ENCODE results near the gene RAB10. TPM values are rescaled to one million over a fixed set of nuclear protein-coding genes. Genes with fewer than 3 reads are reported as not detected.
A peak's percentile ranks its signal among the peaks of the same experiment; 100 is the strongest.

RAB10 gene
- total and polyA plus RNA-seq, 2 of the 13 experiments (the other 11 are each of a cell fraction or from before 2014, with no cell fraction given), result 48.2 to 120 TPM

DNA sequence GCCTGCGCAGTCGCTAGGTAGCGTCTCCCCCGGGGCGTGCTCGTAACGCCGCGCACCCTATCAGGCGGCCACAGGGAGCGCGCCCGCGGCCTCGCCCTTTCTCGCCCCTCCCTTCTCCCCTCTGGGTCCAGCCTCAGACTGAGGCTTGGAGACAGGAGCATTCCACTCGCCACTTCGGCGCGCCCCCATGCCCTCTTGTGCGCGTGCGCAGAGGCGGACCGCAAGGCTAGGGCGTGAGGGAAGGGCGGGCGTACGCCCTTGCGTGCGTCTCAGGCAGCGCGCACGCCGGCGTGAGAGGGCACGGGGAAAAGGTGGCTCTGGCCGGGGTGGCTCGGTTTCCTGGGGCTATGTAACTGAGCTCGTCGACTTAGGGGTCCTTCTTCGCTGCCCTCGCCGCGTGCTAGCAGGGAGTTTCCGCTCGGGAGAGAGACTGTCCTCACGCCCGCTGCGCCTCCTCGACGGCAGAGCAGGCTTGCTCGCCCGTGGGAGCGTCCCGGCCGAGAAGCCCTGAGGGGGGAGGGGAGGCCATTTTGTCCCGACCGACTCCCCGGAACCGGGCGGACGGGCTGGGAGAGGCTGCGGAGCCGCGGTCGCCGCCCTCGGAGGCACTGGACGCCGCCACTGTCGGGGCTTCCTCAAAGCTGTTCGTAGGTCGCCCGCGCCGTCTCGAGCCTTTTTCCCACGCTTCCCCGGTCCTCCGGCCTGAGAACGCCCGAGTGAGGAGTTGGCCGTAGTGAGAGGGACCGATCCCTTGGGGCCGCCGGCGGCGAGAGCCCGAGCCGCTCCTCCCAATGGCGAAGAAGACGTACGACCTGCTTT, at the start of gene RAB10 (continued):
- TF ChIP-seq, protein P1, sequence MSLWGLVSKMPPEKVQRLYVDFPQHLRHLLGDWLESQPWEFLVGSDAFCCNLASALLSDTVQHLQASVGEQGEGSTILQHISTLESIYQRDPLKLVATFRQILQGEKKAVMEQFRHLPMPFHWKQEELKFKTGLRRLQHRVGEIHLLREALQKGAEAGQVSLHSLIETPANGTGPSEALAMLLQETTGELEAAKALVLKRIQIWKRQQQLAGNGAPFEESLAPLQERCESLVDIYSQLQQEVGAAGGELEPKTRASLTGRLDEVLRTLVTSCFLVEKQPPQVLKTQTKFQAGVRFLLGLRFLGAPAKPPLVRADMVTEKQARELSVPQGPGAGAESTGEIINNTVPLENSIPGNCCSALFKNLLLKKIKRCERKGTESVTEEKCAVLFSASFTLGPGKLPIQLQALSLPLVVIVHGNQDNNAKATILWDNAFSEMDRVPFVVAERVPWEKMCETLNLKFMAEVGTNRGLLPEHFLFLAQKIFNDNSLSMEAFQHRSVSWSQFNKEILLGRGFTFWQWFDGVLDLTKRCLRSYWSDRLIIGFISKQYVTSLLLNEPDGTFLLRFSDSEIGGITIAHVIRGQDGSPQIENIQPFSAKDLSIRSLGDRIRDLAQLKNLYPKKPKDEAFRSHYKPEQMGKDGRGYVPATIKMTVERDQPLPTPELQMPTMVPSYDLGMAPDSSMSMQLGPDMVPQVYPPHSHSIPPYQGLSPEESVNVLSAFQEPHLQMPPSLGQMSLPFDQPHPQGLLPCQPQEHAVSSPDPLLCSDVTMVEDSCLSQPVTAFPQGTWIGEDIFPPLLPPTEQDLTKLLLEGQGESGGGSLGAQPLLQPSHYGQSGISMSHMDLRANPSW (CRISPR knock-in tag; IDR thresholded peaks at IDR 0.05; ENCODE audit: borderline replicate concordance), result no peak; the same call in 1 of the 2 replicates
- TF ChIP-seq NFATC3 (CRISPR knock-in tag; IDR thresholded peaks at IDR 0.05), result peak; percentile 67; the same call in 1 of the 2 replicates
- peak; percentile 71 for TF ChIP-seq ZC3H13 (CRISPR knock-in tag; IDR thresholded peaks at IDR 0.05)
- peak; percentile 89 for TF ChIP-seq ZNF883 (CRISPR knock-in tag; IDR thresholded peaks at IDR 0.05; ENCODE audit: not compliant biosample characterization)
- peak; percentile 84 for TF ChIP-seq TFDP2 (CRISPR knock-in tag; IDR thresholded peaks at IDR 0.05)
- peak; percentile 78; the same call in 1 of the 2 replicates for TF ChIP-seq ISX (CRISPR knock-in tag; conservative IDR thresholded peaks at IDR 0.05)
- 0 out of 2 replicates have a peak, but pooled peaks have one; percentile 23 for TF ChIP-seq ATRX (CRISPR knock-in tag; IDR thresholded peaks at IDR 0.05; ENCODE audit: borderline replicate concordance)
- TF ChIP-seq ATM (IDR thresholded peaks at IDR 0.05; ENCODE audit: borderline replicate concordance), result no peak
- peak; percentile 87; the same call in 1 of the 2 replicates for TF ChIP-seq ZIK1 (CRISPR knock-in tag; IDR thresholded peaks at IDR 0.05; ENCODE audit: borderline replicate concordance, low read depth)
- no peak for TF ChIP-seq SOX13 (IDR thresholded peaks at IDR 0.05)
- TF ChIP-seq SOX13 (CRISPR knock-in tag; conservative IDR thresholded peaks at IDR 0.05 in 1 of 2, IDR thresholded peaks at IDR 0.05 in 1 of 2), result peak in 1 of 2 experiments; percentile 60; a peak in 2 of 4 replicates
- peak; percentile 80 for TF ChIP-seq KIAA2018 (CRISPR knock-in tag; IDR thresholded peaks at IDR 0.05; ENCODE audit: borderline replicate concordance)
- TF ChIP-seq, protein P2, sequence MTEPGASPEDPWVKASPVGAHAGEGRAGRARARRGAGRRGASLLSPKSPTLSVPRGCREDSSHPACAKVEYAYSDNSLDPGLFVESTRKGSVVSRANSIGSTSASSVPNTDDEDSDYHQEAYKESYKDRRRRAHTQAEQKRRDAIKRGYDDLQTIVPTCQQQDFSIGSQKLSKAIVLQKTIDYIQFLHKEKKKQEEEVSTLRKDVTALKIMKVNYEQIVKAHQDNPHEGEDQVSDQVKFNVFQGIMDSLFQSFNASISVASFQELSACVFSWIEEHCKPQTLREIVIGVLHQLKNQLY (CRISPR knock-in tag; IDR thresholded peaks at IDR 0.05), result peak; percentile 72
- no peak for TF ChIP-seq JUND (CRISPR knock-in tag; IDR thresholded peaks at IDR 0.05)
- TF ChIP-seq NR1H2 (CRISPR knock-in tag; IDR thresholded peaks at IDR 0.05; ENCODE audit: borderline replicate concordance, low read depth), result peak; percentile 90; the same call in 1 of the 2 replicates

Measured in HepG2 (cell line).